ENCODE data around the gene LPCAT4. TPM values are rescaled to one million over a fixed set of nuclear protein-coding genes. Genes with fewer than 3 reads are reported as not detected.
"Not testable (repeated sequence)": the region's sequence is repeated elsewhere in the genome, so short reads cannot be mapped to it uniquely, and the experiment has no call there.

LPCAT4 gene
- total RNA-seq, 4 donors from 2014 or later, result 52.8 to 268 (median 108) TPM

DNA sequence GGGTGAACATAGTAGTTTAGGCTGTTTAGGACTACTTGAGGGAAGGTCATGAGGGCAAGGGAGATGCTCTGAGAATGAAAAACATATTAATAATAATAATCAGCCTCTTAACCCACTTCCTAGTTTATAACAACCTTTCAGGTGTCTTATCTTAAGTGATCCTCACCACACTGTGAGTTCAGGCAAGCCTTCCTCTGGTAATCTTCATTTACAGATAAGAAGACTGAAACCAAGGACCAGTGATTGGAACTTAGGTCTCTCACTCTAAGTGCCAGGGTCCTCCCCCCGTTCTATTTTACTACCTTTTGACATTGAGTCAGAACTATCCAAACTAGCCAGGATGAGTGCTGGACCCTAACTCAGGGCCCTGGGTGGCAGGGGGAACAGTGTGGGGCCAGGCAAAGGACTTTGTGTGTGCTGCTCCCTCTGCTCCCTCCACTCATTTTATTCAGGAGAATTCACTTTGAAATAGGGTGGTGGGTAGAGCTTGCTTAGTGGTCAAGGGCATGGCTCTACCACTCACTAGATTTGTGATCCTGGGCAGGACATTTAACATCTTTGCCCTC lies 18.2 kb downstream of the LPCAT4 start:
- H3K4me3 ChIP-seq, result no peak overlapping the region
- no peaks in the 10 kb centered on the region for H3K4me1 ChIP-seq
- no peak for TF ChIP-seq POLR2A (IDR thresholded peaks at IDR 0.05)
- TF ChIP-seq, protein P1, sequence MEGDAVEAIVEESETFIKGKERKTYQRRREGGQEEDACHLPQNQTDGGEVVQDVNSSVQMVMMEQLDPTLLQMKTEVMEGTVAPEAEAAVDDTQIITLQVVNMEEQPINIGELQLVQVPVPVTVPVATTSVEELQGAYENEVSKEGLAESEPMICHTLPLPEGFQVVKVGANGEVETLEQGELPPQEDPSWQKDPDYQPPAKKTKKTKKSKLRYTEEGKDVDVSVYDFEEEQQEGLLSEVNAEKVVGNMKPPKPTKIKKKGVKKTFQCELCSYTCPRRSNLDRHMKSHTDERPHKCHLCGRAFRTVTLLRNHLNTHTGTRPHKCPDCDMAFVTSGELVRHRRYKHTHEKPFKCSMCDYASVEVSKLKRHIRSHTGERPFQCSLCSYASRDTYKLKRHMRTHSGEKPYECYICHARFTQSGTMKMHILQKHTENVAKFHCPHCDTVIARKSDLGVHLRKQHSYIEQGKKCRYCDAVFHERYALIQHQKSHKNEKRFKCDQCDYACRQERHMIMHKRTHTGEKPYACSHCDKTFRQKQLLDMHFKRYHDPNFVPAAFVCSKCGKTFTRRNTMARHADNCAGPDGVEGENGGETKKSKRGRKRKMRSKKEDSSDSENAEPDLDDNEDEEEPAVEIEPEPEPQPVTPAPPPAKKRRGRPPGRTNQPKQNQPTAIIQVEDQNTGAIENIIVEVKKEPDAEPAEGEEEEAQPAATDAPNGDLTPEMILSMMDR (IDR thresholded peaks at IDR 0.05), result no peak
- H3K9me3 ChIP-seq, result no peaks in the 10 kb centered on the region
- H3K36me3 ChIP-seq, result peaks cover 0 to 5% (median 0%) of the 10 kb centered on the region in 3 donors
- no peaks in the 10 kb centered on the region for H3K27me3 ChIP-seq
- no peak for DNase-seq
- H3K27ac ChIP-seq, result no peak overlapping the region

DNA sequence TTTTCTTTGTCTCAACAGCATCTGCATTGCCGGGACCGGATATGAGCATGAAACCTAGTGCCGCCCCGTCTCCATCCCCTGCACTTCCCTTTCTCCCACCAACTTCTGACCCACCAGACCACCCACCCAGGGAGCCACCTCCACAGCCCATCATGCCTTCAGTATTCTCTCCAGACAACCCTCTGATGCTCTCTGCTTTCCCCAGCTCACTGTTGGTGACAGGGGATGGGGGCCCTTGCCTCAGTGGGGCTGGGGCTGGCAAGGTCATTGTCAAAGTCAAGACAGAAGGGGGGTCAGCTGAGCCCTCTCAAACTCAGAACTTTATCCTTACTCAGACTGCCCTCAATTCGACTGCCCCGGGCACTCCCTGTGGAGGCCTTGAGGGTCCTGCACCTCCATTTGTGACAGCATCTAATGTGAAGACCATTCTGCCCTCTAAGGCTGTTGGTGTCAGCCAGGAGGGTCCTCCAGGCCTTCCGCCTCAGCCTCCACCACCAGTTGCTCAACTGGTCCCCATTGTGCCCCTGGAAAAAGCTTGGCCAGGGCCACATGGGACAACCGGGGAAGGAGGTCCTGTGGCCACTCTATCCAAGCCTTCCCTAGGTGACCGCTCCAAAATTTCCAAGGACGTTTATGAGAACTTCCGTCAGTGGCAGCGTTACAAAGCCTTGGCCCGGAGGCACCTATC lies 18.9 kb downstream of the LPCAT4 start:
- no peak for DNase-seq
- TF ChIP-seq POLR2A (IDR thresholded peaks at IDR 0.05), result no peak
- TF ChIP-seq, protein P1 (IDR thresholded peaks at IDR 0.05), result no peak
- Histone ChIP-seq H3K4me1 (no peaks in the 10 kb centered on the region), H3K36me3 (no peaks in the 10 kb centered on the region), H3K27me3 (no peaks in the 10 kb centered on the region), H3K9me3 (no peaks in the 10 kb centered on the region), H3K27ac (no peak overlapping the region), H3K4me3 (no peak overlapping the region)

DNA sequence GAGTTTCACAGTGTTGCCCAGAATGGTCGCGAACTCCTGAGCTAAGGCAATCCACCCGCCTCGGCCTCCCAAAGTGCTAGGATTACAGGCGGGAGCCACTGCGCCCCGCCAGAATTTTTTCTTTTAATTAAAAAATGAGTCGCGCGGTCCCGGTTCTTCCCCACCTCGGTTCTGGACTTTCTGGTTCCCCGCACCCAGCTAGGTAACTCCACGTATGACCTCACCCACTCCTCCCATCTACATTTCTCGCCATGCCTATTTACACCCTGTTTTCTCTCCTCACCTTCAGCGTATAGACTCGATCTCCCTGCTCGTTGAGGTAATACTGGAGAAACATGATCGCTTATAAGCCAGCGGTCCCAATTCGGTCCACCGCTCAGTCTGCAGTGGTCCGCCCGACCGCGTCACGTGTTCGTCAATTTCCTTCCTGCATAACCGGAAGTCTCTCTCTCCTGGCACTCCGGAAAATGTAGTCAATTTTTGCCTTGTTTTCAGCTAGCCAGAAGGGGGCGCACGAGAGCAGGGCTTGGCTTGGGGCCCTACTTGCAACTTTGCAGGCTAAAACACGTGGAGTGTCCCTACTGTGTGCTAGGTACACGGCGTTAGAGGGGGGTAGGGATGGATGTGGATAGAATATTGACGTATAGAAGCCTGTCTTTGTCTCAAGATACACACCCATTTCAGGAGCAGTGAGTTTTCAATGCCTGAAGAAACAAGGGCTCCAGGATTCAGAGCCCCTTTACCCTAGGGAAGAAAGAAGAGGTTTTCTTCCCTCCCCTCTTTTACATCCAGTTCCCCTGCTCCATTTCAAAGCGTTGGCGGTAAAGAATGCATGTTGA lies 24.0 kb downstream of the LPCAT4 start, which contains the start of the genes NOP10 and NUTM1:
Gene NOP10 (minus strand): TSS at position 400 of the 839 bp plus-strand sequence. CDS start 63 bp downstream, at position 337.
Gene NUTM1 (plus strand): TSS at position 579 of the 839 bp plus-strand sequence. CDS start 382 bp downstream, outside the sequence.
- H3K36me3 ChIP-seq, result peaks cover 0 to 11% (median 0%) of the 10 kb centered on the region in 3 donors
- H3K9me3 ChIP-seq, result no peaks in the 10 kb centered on the region
- H3K27me3 ChIP-seq, result no peaks in the 10 kb centered on the region
- peak within 1 kb of the TSS; percentile 82 to 93 (median 90) for H3K27ac ChIP-seq
- peak within 1 kb of the TSS; percentile 65 to 85 (median 69) for H3K4me3 ChIP-seq
- peak; percentile 91 to 96 (median 95) for DNase-seq
- peaks cover 0 to 14% (median 0%) of the 10 kb centered on the region in 4 donors for H3K4me1 ChIP-seq
- TF ChIP-seq, protein P1 (IDR thresholded peaks at IDR 0.05), result peak; percentile 92 to 99 (median 97)
- TF ChIP-seq POLR2A (IDR thresholded peaks at IDR 0.05), result peak; percentile 52 to 80

DNA sequence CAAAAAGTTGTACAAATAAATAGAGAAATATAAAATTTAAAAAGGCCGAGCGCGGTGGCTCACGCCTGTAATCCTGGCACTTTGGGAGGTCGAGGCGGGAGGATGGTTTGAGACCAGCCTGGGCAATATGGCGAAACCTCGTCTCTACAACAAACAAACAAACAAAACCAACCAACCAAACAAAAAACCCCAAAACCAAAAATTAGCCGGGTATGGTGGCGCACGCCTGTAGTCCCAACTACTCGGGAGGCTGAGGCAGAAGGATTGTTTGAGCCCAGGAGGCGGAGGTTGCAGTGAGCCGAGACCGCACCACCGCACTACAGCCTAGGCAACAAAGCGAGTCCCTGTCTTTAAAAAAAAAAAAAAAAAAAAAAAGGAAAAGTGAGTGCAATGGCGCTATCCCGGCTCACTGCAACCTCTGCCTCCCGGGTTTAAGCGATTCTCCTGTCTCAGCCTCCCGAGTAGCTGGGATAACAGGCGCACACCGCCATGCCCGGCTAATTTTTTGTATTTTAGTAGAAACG lies 24.7 kb downstream of the LPCAT4 start:
- H3K4me1 ChIP-seq, result peaks cover 0 to 14% (median 0%) of the 10 kb centered on the region in 4 donors
- DNase-seq, H3K27me3 ChIP-seq, H3K9me3 ChIP-seq: not testable (repeated sequence)
- H3K4me3 ChIP-seq, result peak overlapping the region; percentile 65 to 85 (median 69)
- H3K36me3 ChIP-seq, result peaks cover 0 to 11% (median 0%) of the 10 kb centered on the region in 3 donors
- peak overlapping the region; percentile 82 to 93 (median 90) for H3K27ac ChIP-seq

DNA sequence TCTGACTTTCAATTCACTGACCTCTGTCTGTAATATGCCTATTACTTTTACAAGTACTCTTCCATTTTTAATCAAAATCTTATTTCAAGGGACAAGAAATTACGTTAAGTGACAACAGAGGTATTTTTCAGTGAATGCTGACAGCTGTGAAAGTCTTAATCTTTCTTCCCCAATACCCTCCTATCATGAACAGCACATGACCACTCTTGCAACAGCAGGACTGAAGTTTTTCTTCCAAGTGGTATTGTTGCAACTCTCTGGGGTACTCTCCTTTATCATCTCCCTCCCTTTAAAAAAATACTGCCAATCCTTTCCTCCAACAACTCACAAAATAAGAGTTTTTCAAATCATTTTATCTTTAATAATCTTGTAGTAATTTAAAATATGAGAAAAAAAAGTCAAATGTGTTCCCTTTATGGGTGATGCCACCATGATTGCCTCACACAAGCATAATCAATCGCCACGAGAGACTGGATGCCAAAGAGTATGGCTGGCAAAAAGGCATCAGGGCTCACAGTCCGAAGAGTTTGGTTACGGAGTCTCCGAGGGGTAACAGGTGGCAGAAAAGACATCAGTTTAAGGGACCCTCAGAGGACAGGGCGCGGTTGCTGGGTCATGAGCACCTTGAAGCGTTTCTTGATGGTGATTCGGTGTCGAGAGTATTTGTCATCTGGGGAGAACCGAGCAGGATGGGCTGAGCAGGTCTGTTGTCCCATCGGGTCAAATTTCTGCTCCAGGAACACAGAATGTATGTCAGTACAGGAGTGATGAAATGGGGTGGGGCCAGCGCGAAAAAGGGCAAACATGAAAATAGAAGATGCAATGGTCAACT lies 25.4 kb downstream of the LPCAT4 start:
- Histone ChIP-seq H3K36me3 (peaks cover 0 to 11% (median 0%) of the 10 kb centered on the region in 3 donors), H3K4me3 (peak overlapping the region in 3 of 4 donors; percentile 67 to 85 (median 71)), H3K27me3 (no peaks in the 10 kb centered on the region), H3K4me1 (peaks cover 0 to 14% (median 0%) of the 10 kb centered on the region in 4 donors), H3K9me3 (no peaks in the 10 kb centered on the region), H3K27ac (no peak overlapping the region)
- no peak for DNase-seq
- TF ChIP-seq POLR2A (IDR thresholded peaks at IDR 0.05), result no peak
- TF ChIP-seq, protein P1 (IDR thresholded peaks at IDR 0.05), result no peak

Data from Peyer's patch (tissue), 4 donors.